Measurements from ENCODE around the gene PHACTR3. TPM values are rescaled to one million over a fixed set of nuclear protein-coding genes. Genes with fewer than 3 reads are reported as not detected.

The PHACTR3 gene
- total and polyA plus RNA-seq, 2 donors (not counting 3 experiments of a cell fraction or from before 2014, with no cell fraction given): not detected

GRCh38 chr20:59561228-59561605, 43.1 kb upstream of the PHACTR3 start:
- Histone ChIP-seq H3K36me3 (ENCODE audit: control insufficient read depth in 2 of 2, extremely low read depth in 1 of 2, insufficient read depth in 2 of 2, low read length in 2 of 2) (no peaks in the 10 kb centered on the region), H3K4me1 (ENCODE audit: control insufficient read depth, extremely low read depth, insufficient read depth, low read length) (no peaks in the 10 kb centered on the region), H3K4me2 (ENCODE audit: insufficient read depth, low read length) (no peak overlapping the region), H3K9ac (replicated peaks; ENCODE audit: extremely low read depth, insufficient read depth, low read length) (no peak overlapping the region), H3K4me3 (replicated peaks in 1 of 3; ENCODE audit: insufficient read depth in 1 of 3, low read depth in 1 of 3, low read length in 3 of 3) (no peak overlapping the region), H3K27ac (ENCODE audit: insufficient read depth, low read depth, low read length) (no peak overlapping the region), H3K9me1 (replicated peaks; ENCODE audit: control insufficient read depth, extremely low read depth, insufficient read depth, low read length) (no peaks in the 10 kb centered on the region), H3K79me2 (ENCODE audit: control insufficient read depth, insufficient read depth, low read length) (no peaks in the 10 kb centered on the region), H4K20me1 (replicated peaks; ENCODE audit: control insufficient read depth, extremely low read depth, insufficient read depth, low read length) (no peaks in the 10 kb centered on the region), H2AFZ (ENCODE audit: low read depth, low read length) (no peak overlapping the region), H3K27me3 (ENCODE audit: control insufficient read depth in 2 of 2, insufficient read depth in 2 of 2, low read length in 2 of 2) (no peaks in the 10 kb centered on the region), H3K9me3 (replicated peaks; ENCODE audit: control insufficient read depth, insufficient read depth, low read length) (no peaks in the 10 kb centered on the region)
- POLR2A ChIA-PET: no interaction called here
- DNase-seq (ENCODE audit: low read depth, low spot score): no peak
- CTCF ChIA-PET: interaction anchor here (1.3 kb wide), 1 partner anchor 11 kb away, joined by 8 read pairs; no protein-coding TSS in a partner anchor
- TF ChIP-seq EZH2 (IDR thresholded peaks at IDR 0.05; ENCODE audit: borderline replicate concordance, low read depth, low read length, severe bottlenecking): no peak
- no peak for TF ChIP-seq MYC (IDR thresholded peaks at IDR 0.05; ENCODE audit: low read depth, low read length)
- TF ChIP-seq CTCF (IDR thresholded peaks at IDR 0.05; ENCODE audit: extremely low read depth in 1 of 2, insufficient read depth in 1 of 2, low read depth in 1 of 2, low read length in 2 of 2): no peak
- no peak for TF ChIP-seq MAX (IDR thresholded peaks at IDR 0.05; ENCODE audit: insufficient read depth, insufficient read length)
- TF ChIP-seq GATA2 (IDR thresholded peaks at IDR 0.05; ENCODE audit: insufficient read depth, insufficient read length, low read depth, low read length): no peak
- no peak for TF ChIP-seq POLR2AphosphoS5 (IDR thresholded peaks at IDR 0.05; ENCODE audit: insufficient read depth, low read depth, low read length)
- no peak for TF ChIP-seq JUN (IDR thresholded peaks at IDR 0.05; ENCODE audit: borderline replicate concordance, insufficient read depth, insufficient read length, low read depth)
- no peak for TF ChIP-seq FOS (IDR thresholded peaks at IDR 0.05; ENCODE audit: borderline replicate concordance, insufficient read depth, low read length)
- no peak for TF ChIP-seq POLR2A (IDR thresholded peaks at IDR 0.05; ENCODE audit: low read depth, low read length)
- intact Hi-C loops (cut with micrococcal nuclease) (no loop called here), dilution Hi-C loops (cut with MboI; ENCODE audit: extremely low pct_ligation_motif_present, low sequenced_read_pairs) (no loop called here)
- no peak for FAIRE-seq
- no TSS peak for BruUV-seq (replicated peaks)
